ENCODE data around the gene NOC3L. TPM values are rescaled to one million over a fixed set of nuclear protein-coding genes. Genes with fewer than 3 reads are reported as not detected.

Gene NOC3L
- total RNA-seq, 2 experiments from 2014 or later: 25.6 to 31.4 TPM

DNA sequence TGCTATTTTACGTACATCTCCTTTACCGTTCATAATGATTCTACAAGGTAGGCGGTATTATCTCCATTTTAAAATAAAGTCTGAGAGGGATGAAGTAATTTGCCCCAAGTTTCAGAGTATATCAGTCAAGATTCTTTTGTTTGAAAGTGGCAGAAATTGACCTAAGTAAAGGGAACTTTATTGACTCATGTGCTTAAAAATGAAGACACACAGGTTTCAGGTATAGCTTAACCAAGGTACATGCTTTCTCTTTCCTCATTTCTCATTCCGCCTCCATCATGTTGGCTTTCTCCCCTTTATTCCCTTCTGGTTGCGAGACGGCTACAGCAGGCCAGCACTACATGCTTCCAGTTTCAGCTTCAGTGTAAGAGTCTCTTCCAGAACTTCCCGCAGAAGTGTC is 77.5 kb downstream of the NOC3L start:
- DNase-seq: no peak
- Mint-ChIP-seq H3K4me1 (peaks cover 9% of the 10 kb centered on the region), H3K27me3 (peaks cover 27% of the 10 kb centered on the region), H3K36me3 (no peaks in the 10 kb centered on the region), H3K9me3 (ENCODE audit: low read depth) (no peaks in the 10 kb centered on the region), H3K4me3 (no peak overlapping the region), H3K27ac (no peak overlapping the region)
- CTCF ChIA-PET: interaction anchor here (1.0 kb wide), 1 partner anchor 35 kb away, joined by 3 read pairs; no protein-coding TSS in a partner anchor
- no peak for ATAC-seq

Other genes with a start within 250 kb of the NOC3L start
- under 1 TPM; 0.12 to 0.96 TPM for gene TBC1D12, start 39.6 kb upstream of the NOC3L start, total RNA-seq
- gene HELLS, start 182.8 kb upstream of the NOC3L start, total RNA-seq: 100 to 1,000 TPM; 152 to 157 TPM

Data from activated CD8-positive, alpha-beta memory T cell treated with anti-CD3 and anti-CD28 coated beads, Interleukin-2, amount 10 ng/mL, durations not matched to agents 7 days and 5 days (primary cell).